GM12878 (cell line): Measurements from ENCODE around the gene TBC1D12. TPM values are rescaled to one million over a fixed set of nuclear protein-coding genes. Genes with fewer than 3 reads are reported as not detected.
A peak's percentile ranks its signal among the peaks of the same experiment; 100 is the strongest.

Experiments
- ATAC-seq: fragments of 200-7000 bp; cut with Tn5 transposase; 3 replicates; pipeline ENCODE4 v1.9.1; 2020; ENCODE audit warnings: mild to moderate bottlenecking, moderate library complexity
- BruUV-seq: library from RNA; stranded (reverse); fragments of 400-500 nt; replicated peaks from 2 replicates; lab custom pipeline; 2021; lab: Mats Ljungman, UMichigan
- CTCF ChIA-PET: fragments of 300-600 bp; sonication (Branson Sonifier 250); formaldehyde crosslinking; extraction: SDS; loops from one replicate; lab custom pipeline; 2021; ENCODE audit warnings: inconsistent platforms; lab: Yijun Ruan, JAX
- POLR2A ChIA-PET: fragments of 350-600 bp; formaldehyde crosslinking; extraction: SDS; loops from one replicate; lab custom pipeline; 2021; ENCODE audit warnings: inconsistent platforms; lab: Charles Lee
- RAD21 ChIA-PET: fragments of 300-600 bp; sonication (Branson Sonifier 250); formaldehyde crosslinking; loops from one replicate; lab custom pipeline; 2023; ENCODE audit warnings: antibody characterized with exemption; ENCODE audit not compliant: unreplicated experiment; lab: Charles Lee
- SMC1A ChIA-PET: fragments of 300-600 bp; sonication (Branson Sonifier 250); formaldehyde crosslinking; loops from one replicate; lab custom pipeline; 2023; ENCODE audit not compliant: unreplicated experiment, uncharacterized antibody; lab: Charles Lee
- DNase-seq: peaks from one replicate; pipeline ENCODE4 v3.0.0-alpha.2; 2011; ENCODE audit warnings: low read depth, low spot score
- FAIRE-seq: peaks from 3 replicates; lab custom pipeline; 2011; peaks lifted over from hg19 to GRCh38; lab: Jason Lieb, UNC
- H2AFZ ChIP-seq: 2 replicates; pipeline ENCODE4 v1.6.0; 2011; ENCODE audit warnings: low read depth, low read length, control low read depth; ENCODE audit not compliant: control insufficient read depth
- H3K27ac ChIP-seq: 2 replicates; pipeline ENCODE4 v1.5.1; 2011; ENCODE audit warnings: control low read depth; ENCODE audit not compliant: control insufficient read depth, insufficient read depth
- H3K27me3 ChIP-seq, 2 experiments: replicated peaks in 1 of 2; 2 replicates each; pipeline versions ENCODE4 v1.6.0 to v1.6.1; 2011; ENCODE audit warnings: low read length in 1 of 2; ENCODE audit not compliant: control insufficient read depth in 2 of 2, insufficient read depth in 2 of 2
- H3K36me3 ChIP-seq, 2 experiments: 2 replicates each; pipeline ENCODE4 v1.5.1; 2011; ENCODE audit warnings: low read length in 1 of 2; ENCODE audit not compliant: control insufficient read depth in 2 of 2, insufficient read depth in 2 of 2
- H3K4me1 ChIP-seq: 2 replicates; pipeline ENCODE4 v1.6.1; 2011; ENCODE audit warnings: mild to moderate bottlenecking, low read length, moderate library complexity, mixed read lengths; ENCODE audit not compliant: control insufficient read depth, insufficient read depth
- H3K4me2 ChIP-seq: 2 replicates; pipeline ENCODE4 v1.6.0; 2011; ENCODE audit warnings: control low read depth; ENCODE audit not compliant: control insufficient read depth, insufficient read depth
- H3K4me3 ChIP-seq: fragments of 200-600 bp; sonication (generic); 2 replicates; pipeline ENCODE4 v1.5.1; 2016
- H3K79me2 ChIP-seq: 2 replicates; pipeline ENCODE4 v1.6.0; 2011; ENCODE audit warnings: low read length; ENCODE audit not compliant: control insufficient read depth, insufficient read depth
- H3K9ac ChIP-seq: 2 replicates; pipeline ENCODE4 v1.8.0; 2011; ENCODE audit warnings: low read length, control low read depth, mixed read lengths; ENCODE audit not compliant: control insufficient read depth, insufficient read depth
- H3K9me3 ChIP-seq: replicated peaks from 3 replicates; pipeline ENCODE4 v1.5.1; 2011; ENCODE audit warnings: mild to moderate bottlenecking, low read length; ENCODE audit not compliant: control insufficient read depth, insufficient read depth
- H4K20me1 ChIP-seq: 2 replicates; pipeline ENCODE4 v1.6.0; 2011; ENCODE audit not compliant: control insufficient read depth, insufficient read depth
- FOS ChIP-seq: IDR thresholded peaks from 3 replicates; pipeline ENCODE4 v1.6.1; 2011; ENCODE audit warnings: borderline replicate concordance; ENCODE audit not compliant: insufficient read length; ENCODE audit errors: extremely low read depth
- IKZF1 ChIP-seq: fragments of 450-650 bp; conservative IDR thresholded peaks from 2 replicates; pipeline ENCODE4 v1.6.1; 2017; ENCODE audit warnings: antibody characterized with exemption, mild to moderate bottlenecking
- JUNB ChIP-seq: IDR thresholded peaks from 2 replicates; pipeline ENCODE4 v1.6.1; 2016; ENCODE audit warnings: antibody characterized with exemption, mild to moderate bottlenecking
- SMARCA5 ChIP-seq: fragments of 450-650 bp; IDR thresholded peaks from 2 replicates; pipeline ENCODE4 v1.6.1; 2017; ENCODE audit warnings: mild to moderate bottlenecking
- YBX1 ChIP-seq: fragments of 450-650 bp; IDR thresholded peaks from 2 replicates; pipeline ENCODE4 v1.6.1; 2016; ENCODE audit warnings: antibody characterized with exemption
- WGBS: methylation state at CpG from one replicate; pipeline ENCODE4 v1.1.6; 2016; ENCODE audit warnings: low lambda C conversion rate; ENCODE audit not compliant: insufficient replicate concordance, insufficient coverage; ENCODE audit errors: missing lambda C conversion rate; 5-methylcytosine and 5-hydroxymethylcytosine counted together
- in situ Hi-C: fragments of 300-500 bp; cut with MboI; formaldehyde crosslinking; loops from 9 replicates; pipeline ENCODE4 v1.14.3; 2018; ENCODE audit warnings: mixed read lengths
- intact Hi-C: fragments of 100-400 bp; cut with micrococcal nuclease; formaldehyde crosslinking; loops from one replicate; pipeline ENCODE4 v1.14.2; 2022; ENCODE audit not compliant: unreplicated experiment
- polyA plus RNA-seq, 11 experiments: library from polyadenylated mRNA; depleted of rRNA in 4 of 11; unstranded in 6 of 11; stranded (reverse) in 5 of 11; fragments of >200 nt; fragmentation: Nextera tagmentation in 4 of 11; fragmentation: Illumina TruSeq in 1 of 11; extraction: Ambion mirVana in 4 of 11; extraction: Trizol in 1 of 11; gene quantifications; 1 replicate in 1 of 11; 2 replicates in 10 of 11; pipeline versions ENCODE4 v1.2.1 to v1.2.3, GENCODE V29; 2011 to 2016; ENCODE audit warnings: inconsistent platforms in 2 of 11, missing spikeins in 2 of 11, low read depth in 1 of 11
- total RNA-seq, 4 experiments: library from RNA; depleted of rRNA in 3 of 4; stranded (reverse); fragments of >200 nt in 3 of 4; fragmentation: Illumina TruSeq in 1 of 4; extraction: Trizol in 1 of 4; gene quantifications; 2 replicates each; pipeline versions ENCODE4 v1.2.1 to v1.2.3, GENCODE V29; 2013 to 2021
- TF ChIP-seq, protein P1 (sequence below): fragments of 450-650 bp; conservative IDR thresholded peaks from 2 replicates; pipeline ENCODE4 v1.6.1; 2017; ENCODE audit warnings: mild to moderate bottlenecking, moderate library complexity
- TF ChIP-seq, protein P2 (sequence below): fragments of 450-650 bp; IDR thresholded peaks from 2 replicates; pipeline ENCODE4 v1.6.1; 2017; ENCODE audit warnings: mild to moderate bottlenecking

Gene TBC1D12
- total and polyA plus RNA-seq, 10 of the 15 experiments (the other 5 are each of a cell fraction or from before 2014, with no cell fraction given), result 2.6 to 7.5 (median 3.8) TPM

DNA sequence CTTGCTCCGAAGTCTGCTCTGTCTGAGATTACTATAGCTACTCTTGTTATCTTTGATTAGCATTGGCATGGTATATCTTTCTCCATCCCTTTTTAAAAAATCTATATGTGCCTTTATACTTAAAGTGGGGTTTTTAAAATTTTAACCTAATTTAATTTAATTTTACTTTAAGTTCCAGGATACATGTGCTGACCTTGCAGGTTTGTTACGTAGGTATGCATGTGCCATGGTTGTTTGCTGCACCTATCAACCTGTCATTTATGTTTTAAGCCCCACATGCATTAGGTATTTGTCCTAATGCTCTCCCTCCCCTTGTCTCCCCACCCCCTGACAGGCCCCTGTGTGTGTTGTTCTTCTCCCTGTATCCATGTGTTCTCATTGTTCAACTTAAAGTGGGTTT is 54.6 kb downstream of the TBC1D12 start:
- Histone ChIP-seq H3K9me3 (peaks cover 2% of the 10 kb centered on the region; the same call in 1 of the 3 replicates), H4K20me1 (no peaks in the 10 kb centered on the region), H3K36me3 (no peaks in the 10 kb centered on the region), H3K79me2 (no peaks in the 10 kb centered on the region), H3K27me3 (no peaks in the 10 kb centered on the region), H3K27ac (no peak overlapping the region), H3K4me1 (no peaks in the 10 kb centered on the region), H3K9ac (no peak overlapping the region), H2AFZ (no peak overlapping the region), H3K4me3 (no peak overlapping the region), H3K4me2 (no peak overlapping the region)
- intact Hi-C loops (no loop called here), in situ Hi-C loops (no loop called here)
- 96% methylated on average over 2 of the region's 2 CpGs for WGBS
- DNase-seq (no peak), ATAC-seq (no peak), FAIRE-seq (no peak)
- ChIA-PET SMC1A (interaction anchor here (0.6 to 1.3 kb wide), 3 partner anchors 13 to 118 kb away, joined by 3 to 5 read pairs (median 3); no protein-coding TSS in a partner anchor), CTCF (interaction anchor here (1.5 to 1.8 kb wide), 3 partner anchors 13 to 137 kb away, joined by 4 to 18 read pairs (median 6); no protein-coding TSS in a partner anchor), RAD21 (no interaction called here), POLR2A (no interaction called here)
- no TSS peak for BruUV-seq
- TF ChIP-seq IKZF1 (no peak), SMARCA5 (no peak), JUNB (no peak), FOS (no peak)
- TF ChIP-seq, protein P1, sequence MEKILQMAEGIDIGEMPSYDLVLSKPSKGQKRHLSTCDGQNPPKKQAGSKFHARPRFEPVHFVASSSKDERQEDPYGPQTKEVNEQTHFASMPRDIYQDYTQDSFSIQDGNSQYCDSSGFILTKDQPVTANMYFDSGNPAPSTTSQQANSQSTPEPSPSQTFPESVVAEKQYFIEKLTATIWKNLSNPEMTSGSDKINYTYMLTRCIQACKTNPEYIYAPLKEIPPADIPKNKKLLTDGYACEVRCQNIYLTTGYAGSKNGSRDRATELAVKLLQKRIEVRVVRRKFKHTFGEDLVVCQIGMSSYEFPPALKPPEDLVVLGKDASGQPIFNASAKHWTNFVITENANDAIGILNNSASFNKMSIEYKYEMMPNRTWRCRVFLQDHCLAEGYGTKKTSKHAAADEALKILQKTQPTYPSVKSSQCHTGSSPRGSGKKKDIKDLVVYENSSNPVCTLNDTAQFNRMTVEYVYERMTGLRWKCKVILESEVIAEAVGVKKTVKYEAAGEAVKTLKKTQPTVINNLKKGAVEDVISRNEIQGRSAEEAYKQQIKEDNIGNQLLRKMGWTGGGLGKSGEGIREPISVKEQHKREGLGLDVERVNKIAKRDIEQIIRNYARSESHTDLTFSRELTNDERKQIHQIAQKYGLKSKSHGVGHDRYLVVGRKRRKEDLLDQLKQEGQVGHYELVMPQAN, result no peak

DNA sequence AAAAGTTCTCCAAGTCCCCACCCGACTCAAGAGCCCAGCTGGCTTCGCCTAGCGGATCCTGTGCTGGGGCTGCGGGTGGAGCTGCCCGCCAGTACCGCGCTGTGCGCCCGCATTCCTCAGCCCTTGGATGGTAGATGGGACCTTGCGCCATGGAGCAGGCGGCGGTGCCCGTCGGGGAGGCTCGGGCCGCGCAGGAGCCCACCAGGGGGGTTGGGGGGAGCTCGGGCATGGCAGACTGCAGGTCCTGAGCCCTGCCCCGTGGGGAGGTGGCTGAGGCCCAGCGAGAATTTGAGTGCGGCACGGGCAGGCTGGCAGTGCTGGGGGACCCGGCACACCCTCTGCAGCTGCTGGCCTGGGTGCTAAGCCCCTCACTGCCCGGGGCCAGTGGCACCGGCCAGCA is 57.0 kb downstream of the TBC1D12 start:
- Histone ChIP-seq H3K27me3 (no peaks in the 10 kb centered on the region), H3K4me3 (no peak overlapping the region), H3K9ac (no peak overlapping the region), H3K4me1 (no peaks in the 10 kb centered on the region), H4K20me1 (no peaks in the 10 kb centered on the region), H2AFZ (no peak overlapping the region), H3K27ac (no peak overlapping the region), H3K9me3 (peaks cover 2% of the 10 kb centered on the region; the same call in 1 of the 3 replicates), H3K79me2 (no peaks in the 10 kb centered on the region), H3K36me3 (no peaks in the 10 kb centered on the region), H3K4me2 (no peak overlapping the region)
- over 99% methylated on average over 20 of the region's 25 CpGs for WGBS
- ATAC-seq, result no peak
- ChIA-PET SMC1A (no interaction called here), POLR2A (no interaction called here), CTCF (no interaction called here), RAD21 (no interaction called here)
- BruUV-seq, result no TSS peak
- intact Hi-C loops, result no loop called here
- FAIRE-seq, result no peak
- in situ Hi-C loops, result no loop called here
- TF ChIP-seq, protein P2, sequence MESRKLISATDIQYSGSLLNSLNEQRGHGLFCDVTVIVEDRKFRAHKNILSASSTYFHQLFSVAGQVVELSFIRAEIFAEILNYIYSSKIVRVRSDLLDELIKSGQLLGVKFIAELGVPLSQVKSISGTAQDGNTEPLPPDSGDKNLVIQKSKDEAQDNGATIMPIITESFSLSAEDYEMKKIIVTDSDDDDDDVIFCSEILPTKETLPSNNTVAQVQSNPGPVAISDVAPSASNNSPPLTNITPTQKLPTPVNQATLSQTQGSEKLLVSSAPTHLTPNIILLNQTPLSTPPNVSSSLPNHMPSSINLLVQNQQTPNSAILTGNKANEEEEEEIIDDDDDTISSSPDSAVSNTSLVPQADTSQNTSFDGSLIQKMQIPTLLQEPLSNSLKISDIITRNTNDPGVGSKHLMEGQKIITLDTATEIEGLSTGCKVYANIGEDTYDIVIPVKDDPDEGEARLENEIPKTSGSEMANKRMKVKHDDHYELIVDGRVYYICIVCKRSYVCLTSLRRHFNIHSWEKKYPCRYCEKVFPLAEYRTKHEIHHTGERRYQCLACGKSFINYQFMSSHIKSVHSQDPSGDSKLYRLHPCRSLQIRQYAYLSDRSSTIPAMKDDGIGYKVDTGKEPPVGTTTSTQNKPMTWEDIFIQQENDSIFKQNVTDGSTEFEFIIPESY, result peak; percentile 69; the same call in 1 of the 2 replicates
- no peak for TF ChIP-seq YBX1
- no peak for DNase-seq
